Endothelial cell of umbilical vein (primary cell): ENCODE results near the gene SEMA6C. TPM values are rescaled to one million over a fixed set of nuclear protein-coding genes. Genes with fewer than 3 reads are reported as not detected.

Experiments used
- BruUV-seq: library from RNA; stranded (reverse); fragments of 400-500 nt; replicated peaks from 2 replicates; lab custom pipeline; 2021; lab: Mats Ljungman, UMichigan
- CTCF ChIA-PET: fragments of 300-600, 350-600 bp; sonication (Branson Sonifier 250); formaldehyde crosslinking; loops from one replicate; lab custom pipeline; 2021; ENCODE audit warnings: antibody characterized with exemption, inconsistent platforms; lab: Charles Lee
- POLR2A ChIA-PET: fragments of 300-600, 350-600 bp; sonication (Branson Sonifier 250); formaldehyde crosslinking; loops from one replicate; lab custom pipeline; 2021; ENCODE audit warnings: antibody characterized with exemption, inconsistent platforms; lab: Charles Lee
- DNase-seq: peaks from one replicate; pipeline ENCODE4 v3.0.0-alpha.2; 2011; ENCODE audit warnings: low read depth, low spot score
- FAIRE-seq: peaks from 2 replicates; lab custom pipeline; 2011; peaks lifted over from hg19 to GRCh38; lab: Jason Lieb, UNC
- H2AFZ ChIP-seq: 2 replicates; pipeline ENCODE4 v1.6.0; 2012; ENCODE audit warnings: low read depth, low read length, control low read depth, inconsistent platforms
- H3K27ac ChIP-seq: 2 replicates; pipeline ENCODE4 v1.5.1; 2011; ENCODE audit warnings: low read depth, mild to moderate bottlenecking, control low read depth, low read length, moderate library complexity; ENCODE audit not compliant: insufficient read depth
- H3K27me3 ChIP-seq, 2 experiments: 2 replicates each; pipeline versions ENCODE4 v1.6.0 to v1.6.1; 2011; ENCODE audit warnings: low read length in 2 of 2, mixed read lengths in 1 of 2; ENCODE audit not compliant: control insufficient read depth in 2 of 2, insufficient read depth in 2 of 2
- H3K36me3 ChIP-seq, 2 experiments: 2 replicates in 1 of 2; 3 replicates in 1 of 2; pipeline ENCODE4 v1.5.1; 2011; ENCODE audit warnings: low read length in 2 of 2, mild to moderate bottlenecking in 1 of 2, moderate library complexity in 1 of 2; ENCODE audit not compliant: control insufficient read depth in 2 of 2, insufficient read depth in 2 of 2; ENCODE audit errors: extremely low read depth in 1 of 2
- H3K4me1 ChIP-seq: 3 replicates; pipeline ENCODE4 v1.5.1; 2011; ENCODE audit warnings: mild to moderate bottlenecking, low read length; ENCODE audit not compliant: control insufficient read depth, insufficient read depth; ENCODE audit errors: extremely low read depth
- H3K4me2 ChIP-seq: 2 replicates; pipeline ENCODE4 v1.6.1; 2011; ENCODE audit warnings: low read length, control low read depth, mixed read lengths; ENCODE audit not compliant: insufficient read depth
- H3K4me3 ChIP-seq, 3 experiments: fragments of 200-600 bp in 1 of 3; sonication (generic), shearing (Covaris generic) in 1 of 3; replicated peaks in 1 of 3; 2 replicates each; pipeline ENCODE4 v1.5.1; 2011 to 2016; ENCODE audit warnings: control low read depth in 3 of 3, low read length in 3 of 3, mild to moderate bottlenecking in 2 of 3, inconsistent platforms in 1 of 3, low read depth in 1 of 3, moderate library complexity in 1 of 3; ENCODE audit not compliant: insufficient read depth in 1 of 3
- H3K79me2 ChIP-seq: 2 replicates; pipeline ENCODE4 v1.6.0; 2012; ENCODE audit warnings: low read length, inconsistent platforms; ENCODE audit not compliant: control insufficient read depth, insufficient read depth
- H3K9ac ChIP-seq: replicated peaks from 2 replicates; pipeline ENCODE3; 2011; ENCODE audit warnings: low read length, control low read depth; ENCODE audit not compliant: insufficient read depth; ENCODE audit errors: extremely low read depth
- H3K9me1 ChIP-seq: replicated peaks from 3 replicates; pipeline ENCODE4 v1.6.0; 2011; ENCODE audit warnings: mild to moderate bottlenecking, low read length; ENCODE audit not compliant: control insufficient read depth, insufficient read depth; ENCODE audit errors: extremely low read depth
- H3K9me3 ChIP-seq: replicated peaks from 2 replicates; pipeline ENCODE4 v1.5.1; 2012; ENCODE audit warnings: low read length, inconsistent platforms; ENCODE audit not compliant: control insufficient read depth, insufficient read depth
- H4K20me1 ChIP-seq: replicated peaks from 2 replicates; pipeline ENCODE3; 2011; ENCODE audit warnings: mild to moderate bottlenecking, low read length; ENCODE audit not compliant: control insufficient read depth, insufficient read depth; ENCODE audit errors: extremely low read depth
- EZH2 ChIP-seq: IDR thresholded peaks from 2 replicates; pipeline ENCODE4 v1.6.1; 2012; ENCODE audit warnings: borderline replicate concordance, low read depth, mild to moderate bottlenecking, moderate library complexity, low read length, inconsistent platforms; ENCODE audit not compliant: severe bottlenecking
- FOS ChIP-seq: IDR thresholded peaks from 2 replicates; pipeline ENCODE4 v1.6.1; 2011; ENCODE audit warnings: mild to moderate bottlenecking, low read length, moderate library complexity, borderline replicate concordance; ENCODE audit not compliant: insufficient read depth
- GATA2 ChIP-seq: IDR thresholded peaks from 2 replicates; pipeline ENCODE4 v1.7.0; 2011; ENCODE audit warnings: low read depth, mild to moderate bottlenecking, moderate library complexity, mixed read lengths, low read length; ENCODE audit not compliant: insufficient read length, insufficient read depth
- dilution Hi-C: fragments of 300-500 bp; cut with MboI; formaldehyde crosslinking; loops from one replicate; pipeline ENCODE4 v1.15.0; 2019; ENCODE audit warnings: low sequenced_read_pairs; ENCODE audit not compliant: extremely low pct_ligation_motif_present
- intact Hi-C: fragments of 100-400 bp; cut with micrococcal nuclease; formaldehyde crosslinking; loops from one replicate; pipeline ENCODE4 v1.10.0; 2022
- polyA plus RNA-seq, 4 experiments: library from polyadenylated mRNA; depleted of rRNA in 3 of 4; stranded (reverse) in 3 of 4; unstranded in 1 of 4; fragments of >200 nt; gene quantifications; 2 replicates each; pipeline versions ENCODE4 v1.2.1 to v1.2.3, GENCODE V29; 2011 to 2012; ENCODE audit warnings: missing spikeins in 1 of 4
- total RNA-seq: library from RNA; stranded (reverse); gene quantifications from 2 replicates; pipeline ENCODE4 v1.2.3, GENCODE V29; 2021
- TF ChIP-seq, protein P1 (sequence below), 2 donors: IDR thresholded peaks; 1 replicate in 1 of 2; 2 replicates in 1 of 2; pipeline ENCODE4 v1.5.1; 2011; ENCODE audit warnings: low read length in 2 of 2, mild to moderate bottlenecking in 2 of 2, moderate library complexity in 2 of 2, control low read depth in 1 of 2, inconsistent platforms in 1 of 2, low read depth in 1 of 2; ENCODE audit not compliant: insufficient read depth in 1 of 2; ENCODE audit errors: extremely low read depth in 1 of 2
- TF ChIP-seq, protein P2 (sequence below): IDR thresholded peaks from 2 replicates; pipeline ENCODE4 v1.6.1; 2011; ENCODE audit not compliant: insufficient read depth, insufficient read length

SEMA6C gene
- total and polyA plus RNA-seq, 2 donors (not counting 3 experiments of a cell fraction or from before 2014, with no cell fraction given), result 53.0 to 71.9 TPM

DNA sequence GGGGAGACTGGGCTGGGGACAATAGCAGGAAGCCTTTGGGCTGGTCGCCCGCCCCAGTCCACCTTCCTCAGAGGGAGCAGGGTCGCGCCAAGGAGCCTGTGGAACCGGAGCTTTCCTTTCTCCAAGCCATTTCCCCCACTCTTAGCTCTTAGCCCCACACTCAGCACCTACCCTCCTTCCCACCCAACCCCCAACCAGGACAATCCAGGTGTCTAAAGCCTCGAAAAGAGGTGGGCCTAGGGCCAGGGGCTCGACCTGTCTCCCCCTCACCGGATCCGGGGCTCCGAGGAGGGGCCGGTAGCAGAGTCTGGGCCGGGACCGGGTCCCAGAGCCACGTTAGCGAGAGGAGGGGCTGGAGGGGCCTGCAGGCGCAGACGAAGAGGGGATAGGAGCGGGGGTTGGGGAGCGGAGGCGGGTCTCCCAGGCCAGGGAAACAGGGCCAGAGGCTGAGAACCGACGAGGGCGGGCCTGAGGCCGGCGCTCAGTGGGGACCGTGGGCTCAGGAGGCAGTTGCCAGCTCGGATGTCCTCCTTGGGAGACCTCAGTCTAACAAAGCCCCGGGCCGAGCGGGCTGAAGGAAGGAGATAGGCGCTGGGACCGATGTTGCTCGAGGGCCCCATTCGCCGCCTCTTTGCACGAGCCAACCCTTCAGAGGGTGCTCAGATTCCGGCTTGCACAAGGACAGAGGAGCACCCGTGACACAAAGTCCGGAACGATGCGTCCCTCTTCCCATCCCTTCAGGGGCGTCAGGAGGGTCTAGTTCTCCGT is 943 bp downstream of the SEMA6C start:
- no peaks in the 10 kb centered on the region for H3K27me3 ChIP-seq
- BruUV-seq, result no TSS peak
- H3K27ac ChIP-seq, result no peak overlapping the region
- H3K36me3 ChIP-seq, result peaks cover 0 to 6% of the 10 kb centered on the region in 2 experiments
- CTCF ChIA-PET, result interaction anchor here (0.6 to 3.2 kb wide), 4 partner anchors 10 to 121 kb away, joined by 3 to 30 read pairs (median 4); no protein-coding TSS in a partner anchor
- DNase-seq, result peak; percentile 40
- H4K20me1 ChIP-seq, result no peaks in the 10 kb centered on the region
- H3K9me3 ChIP-seq, result no peaks in the 10 kb centered on the region
- TF ChIP-seq, protein P1, sequence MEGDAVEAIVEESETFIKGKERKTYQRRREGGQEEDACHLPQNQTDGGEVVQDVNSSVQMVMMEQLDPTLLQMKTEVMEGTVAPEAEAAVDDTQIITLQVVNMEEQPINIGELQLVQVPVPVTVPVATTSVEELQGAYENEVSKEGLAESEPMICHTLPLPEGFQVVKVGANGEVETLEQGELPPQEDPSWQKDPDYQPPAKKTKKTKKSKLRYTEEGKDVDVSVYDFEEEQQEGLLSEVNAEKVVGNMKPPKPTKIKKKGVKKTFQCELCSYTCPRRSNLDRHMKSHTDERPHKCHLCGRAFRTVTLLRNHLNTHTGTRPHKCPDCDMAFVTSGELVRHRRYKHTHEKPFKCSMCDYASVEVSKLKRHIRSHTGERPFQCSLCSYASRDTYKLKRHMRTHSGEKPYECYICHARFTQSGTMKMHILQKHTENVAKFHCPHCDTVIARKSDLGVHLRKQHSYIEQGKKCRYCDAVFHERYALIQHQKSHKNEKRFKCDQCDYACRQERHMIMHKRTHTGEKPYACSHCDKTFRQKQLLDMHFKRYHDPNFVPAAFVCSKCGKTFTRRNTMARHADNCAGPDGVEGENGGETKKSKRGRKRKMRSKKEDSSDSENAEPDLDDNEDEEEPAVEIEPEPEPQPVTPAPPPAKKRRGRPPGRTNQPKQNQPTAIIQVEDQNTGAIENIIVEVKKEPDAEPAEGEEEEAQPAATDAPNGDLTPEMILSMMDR (IDR thresholded peaks at IDR 0.05; ENCODE audit: extremely low read depth in 1 of 2, insufficient read depth in 1 of 2, low read depth in 1 of 2, low read length in 2 of 2), result no peak
- no peak for TF ChIP-seq FOS
- no peak for TF ChIP-seq EZH2
- TF ChIP-seq GATA2, result no peak
- TF ChIP-seq, protein P2, sequence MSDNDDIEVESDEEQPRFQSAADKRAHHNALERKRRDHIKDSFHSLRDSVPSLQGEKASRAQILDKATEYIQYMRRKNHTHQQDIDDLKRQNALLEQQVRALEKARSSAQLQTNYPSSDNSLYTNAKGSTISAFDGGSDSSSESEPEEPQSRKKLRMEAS, result no peak
- no peaks in the 10 kb centered on the region for H3K79me2 ChIP-seq
- FAIRE-seq, result peak; percentile 12
- H3K9ac ChIP-seq, result peak overlapping the region; percentile 53
- peak overlapping the region; percentile 79 for H2AFZ ChIP-seq
- H3K4me1 ChIP-seq, result peaks cover 29% of the 10 kb centered on the region
- dilution Hi-C loops (no loop called here), intact Hi-C loops (loop anchor here (1.0 to 5.0 kb wide), 5 partner anchors 10 to 168 kb away; partner anchors contain the start of genes GABPB2 and LYSMD1)
- H3K4me3 ChIP-seq, result peak overlapping the region; percentile 49 to 81 (median 59)
- POLR2A ChIA-PET, result interaction anchor here (1.1 kb wide), 1 partner anchor 44 kb away, joined by 3 read pairs; the partner anchor contains the start of gene VPS72
- peak overlapping the region; percentile 96 for H3K4me2 ChIP-seq
- H3K9me1 ChIP-seq, result no peaks in the 10 kb centered on the region
